ENCODE results near the gene IGFBP7. TPM values are rescaled to one million over a fixed set of nuclear protein-coding genes. Genes with fewer than 3 reads are reported as not detected.

Gene IGFBP7
- total and polyA plus RNA-seq, 4 donors, result 60.5 to 216 (median 205) TPM

DNA sequence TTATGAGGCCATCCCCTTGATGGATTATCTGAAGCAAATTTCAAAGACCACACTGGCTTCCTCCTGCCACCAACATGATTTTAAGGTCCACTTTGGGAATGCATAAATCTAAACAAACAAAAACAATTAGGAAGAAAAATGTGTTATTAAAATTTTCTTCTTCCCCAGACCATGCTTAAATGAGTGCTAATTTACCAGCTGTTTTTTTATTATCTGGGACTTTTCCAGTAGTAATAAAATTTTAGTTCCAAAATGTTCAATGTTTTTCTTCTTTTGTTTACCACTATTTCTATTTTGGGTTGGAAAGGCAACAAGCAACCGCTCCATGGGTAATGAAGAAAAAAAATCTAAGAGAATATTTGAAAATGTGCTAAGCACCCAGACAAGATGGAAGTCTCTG lies 69.2 kb downstream of the IGFBP7 start:
- Histone ChIP-seq H3K27ac (ENCODE audit: low read depth in 1 of 2, low read length in 2 of 2) (no peak overlapping the region), H3K4me3 (ENCODE audit: low read depth in 1 of 3, low read length in 3 of 3) (no peak overlapping the region)

DNA sequence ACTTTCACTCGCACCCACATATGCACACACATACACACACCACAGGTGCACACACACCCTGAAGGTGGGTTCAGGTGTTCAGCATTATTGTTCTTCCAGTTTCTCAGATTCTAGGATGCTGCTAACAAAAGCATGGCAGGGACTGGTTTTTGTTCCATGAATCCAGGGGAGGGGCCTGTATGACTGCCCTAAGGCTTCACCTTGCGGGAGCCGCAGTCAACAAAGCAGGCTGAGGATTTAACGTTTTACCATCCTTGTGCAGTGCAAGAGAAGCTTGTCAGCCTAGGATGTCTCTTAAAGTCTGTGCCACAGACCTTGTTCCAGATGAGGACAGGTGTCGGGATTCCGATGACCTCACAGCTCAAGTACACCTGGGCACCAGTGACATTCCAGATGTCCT lies 69.7 kb downstream of the IGFBP7 start:
- Histone ChIP-seq H3K9ac (ENCODE audit: low read depth in 1 of 2, low read length in 2 of 2) (no peak overlapping the region), H3K4me3 (ENCODE audit: low read depth in 1 of 3, low read length in 3 of 3) (no peak overlapping the region), H3K4me1 (ENCODE audit: control insufficient read depth in 4 of 4, insufficient read depth in 4 of 4, low read length in 3 of 4) (no peaks in the 10 kb centered on the region), H3K27me3 (ENCODE audit: control insufficient read depth in 4 of 4, insufficient read depth in 4 of 4, low read length in 3 of 4) (no peaks in the 10 kb centered on the region), H3K9me3 (ENCODE audit: control insufficient read depth in 4 of 4, low read length in 3 of 4) (no peaks in the 10 kb centered on the region), H3K36me3 (ENCODE audit: control insufficient read depth in 4 of 4, insufficient read depth in 3 of 4, low read depth in 1 of 4, low read length in 3 of 4) (no peaks in the 10 kb centered on the region), H3K27ac (ENCODE audit: low read depth in 1 of 2, low read length in 2 of 2) (no peak overlapping the region)
- DNase-seq (ENCODE audit: low spot score), result no peak
- 77% methylated on average over 6 of the region's 6 CpGs for WGBS
- TF ChIP-seq, protein P1, sequence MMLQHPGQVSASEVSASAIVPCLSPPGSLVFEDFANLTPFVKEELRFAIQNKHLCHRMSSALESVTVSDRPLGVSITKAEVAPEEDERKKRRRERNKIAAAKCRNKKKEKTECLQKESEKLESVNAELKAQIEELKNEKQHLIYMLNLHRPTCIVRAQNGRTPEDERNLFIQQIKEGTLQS (IDR thresholded peaks at IDR 0.05), result no peak
- TF ChIP-seq JUND (IDR thresholded peaks at IDR 0.05), result no peak
- no peak for TF ChIP-seq FOXA1 (IDR thresholded peaks at IDR 0.05)
- no peak for TF ChIP-seq HNF4G (IDR thresholded peaks at IDR 0.05)
- no peak for TF ChIP-seq NR2F2 (IDR thresholded peaks at IDR 0.05)
- TF ChIP-seq, protein P2, sequence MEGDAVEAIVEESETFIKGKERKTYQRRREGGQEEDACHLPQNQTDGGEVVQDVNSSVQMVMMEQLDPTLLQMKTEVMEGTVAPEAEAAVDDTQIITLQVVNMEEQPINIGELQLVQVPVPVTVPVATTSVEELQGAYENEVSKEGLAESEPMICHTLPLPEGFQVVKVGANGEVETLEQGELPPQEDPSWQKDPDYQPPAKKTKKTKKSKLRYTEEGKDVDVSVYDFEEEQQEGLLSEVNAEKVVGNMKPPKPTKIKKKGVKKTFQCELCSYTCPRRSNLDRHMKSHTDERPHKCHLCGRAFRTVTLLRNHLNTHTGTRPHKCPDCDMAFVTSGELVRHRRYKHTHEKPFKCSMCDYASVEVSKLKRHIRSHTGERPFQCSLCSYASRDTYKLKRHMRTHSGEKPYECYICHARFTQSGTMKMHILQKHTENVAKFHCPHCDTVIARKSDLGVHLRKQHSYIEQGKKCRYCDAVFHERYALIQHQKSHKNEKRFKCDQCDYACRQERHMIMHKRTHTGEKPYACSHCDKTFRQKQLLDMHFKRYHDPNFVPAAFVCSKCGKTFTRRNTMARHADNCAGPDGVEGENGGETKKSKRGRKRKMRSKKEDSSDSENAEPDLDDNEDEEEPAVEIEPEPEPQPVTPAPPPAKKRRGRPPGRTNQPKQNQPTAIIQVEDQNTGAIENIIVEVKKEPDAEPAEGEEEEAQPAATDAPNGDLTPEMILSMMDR (IDR thresholded peaks at IDR 0.05; ENCODE audit: low read depth, low read length, missing input control), result no peak
- TF ChIP-seq SP1 (IDR thresholded peaks at IDR 0.05), result no peak
- TF ChIP-seq EGR1 (IDR thresholded peaks at IDR 0.05; ENCODE audit: low read depth in 2 of 2), result no peak

More for the DNA sequence above, 69.2 kb downstream of the IGFBP7 start:
- no peaks in the 10 kb centered on the region for H3K27me3 ChIP-seq (ENCODE audit: control insufficient read depth in 4 of 4, insufficient read depth in 4 of 4, low read length in 3 of 4)
- H3K9me3 ChIP-seq (ENCODE audit: control insufficient read depth in 4 of 4, low read length in 3 of 4), result no peaks in the 10 kb centered on the region
- no peaks in the 10 kb centered on the region for H3K36me3 ChIP-seq (ENCODE audit: control insufficient read depth in 4 of 4, insufficient read depth in 3 of 4, low read depth in 1 of 4, low read length in 3 of 4)
- TF ChIP-seq, protein P1 (IDR thresholded peaks at IDR 0.05), result no peak
- TF ChIP-seq HNF4A (conservative IDR thresholded peaks at IDR 0.05), result no peak
- TF ChIP-seq NR2F2 (IDR thresholded peaks at IDR 0.05), result no peak
- TF ChIP-seq YY1 (IDR thresholded peaks at IDR 0.05), result no peak
- TF ChIP-seq, protein P2 (IDR thresholded peaks at IDR 0.05; ENCODE audit: low read depth, low read length, missing input control), result no peak
- no peak for TF ChIP-seq HNF4G (IDR thresholded peaks at IDR 0.05)
- no peak for TF ChIP-seq TAF1 (conservative IDR thresholded peaks at IDR 0.05)
- TF ChIP-seq RAD21 (IDR thresholded peaks at IDR 0.05), result no peak
- TF ChIP-seq, protein P3, sequence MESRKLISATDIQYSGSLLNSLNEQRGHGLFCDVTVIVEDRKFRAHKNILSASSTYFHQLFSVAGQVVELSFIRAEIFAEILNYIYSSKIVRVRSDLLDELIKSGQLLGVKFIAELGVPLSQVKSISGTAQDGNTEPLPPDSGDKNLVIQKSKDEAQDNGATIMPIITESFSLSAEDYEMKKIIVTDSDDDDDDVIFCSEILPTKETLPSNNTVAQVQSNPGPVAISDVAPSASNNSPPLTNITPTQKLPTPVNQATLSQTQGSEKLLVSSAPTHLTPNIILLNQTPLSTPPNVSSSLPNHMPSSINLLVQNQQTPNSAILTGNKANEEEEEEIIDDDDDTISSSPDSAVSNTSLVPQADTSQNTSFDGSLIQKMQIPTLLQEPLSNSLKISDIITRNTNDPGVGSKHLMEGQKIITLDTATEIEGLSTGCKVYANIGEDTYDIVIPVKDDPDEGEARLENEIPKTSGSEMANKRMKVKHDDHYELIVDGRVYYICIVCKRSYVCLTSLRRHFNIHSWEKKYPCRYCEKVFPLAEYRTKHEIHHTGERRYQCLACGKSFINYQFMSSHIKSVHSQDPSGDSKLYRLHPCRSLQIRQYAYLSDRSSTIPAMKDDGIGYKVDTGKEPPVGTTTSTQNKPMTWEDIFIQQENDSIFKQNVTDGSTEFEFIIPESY (IDR thresholded peaks at IDR 0.05), result no peak
- TF ChIP-seq FOXA2 (IDR thresholded peaks at IDR 0.05), result no peak
- 86% methylated on average over 1 of the region's 1 CpG for WGBS
- no peak for DNase-seq (ENCODE audit: low spot score)
- no peak overlapping the region for H3K9ac ChIP-seq (ENCODE audit: low read depth in 1 of 2, low read length in 2 of 2)
- H3K4me1 ChIP-seq (ENCODE audit: control insufficient read depth in 4 of 4, insufficient read depth in 4 of 4, low read length in 3 of 4), result no peaks in the 10 kb centered on the region

All from liver (tissue), 9 donors.